Activated T-cell treated with anti-CD3 and anti-CD28 coated beads for 1 hour (primary cell): ENCODE data around the gene SLC6A18.

ENCODE experiments used
- DNase-seq: peaks from one replicate; pipeline ENCODE4 v3.0.0-alpha.2; 2020; ENCODE audit warnings: low read depth

The SLC6A18 gene, protein sequence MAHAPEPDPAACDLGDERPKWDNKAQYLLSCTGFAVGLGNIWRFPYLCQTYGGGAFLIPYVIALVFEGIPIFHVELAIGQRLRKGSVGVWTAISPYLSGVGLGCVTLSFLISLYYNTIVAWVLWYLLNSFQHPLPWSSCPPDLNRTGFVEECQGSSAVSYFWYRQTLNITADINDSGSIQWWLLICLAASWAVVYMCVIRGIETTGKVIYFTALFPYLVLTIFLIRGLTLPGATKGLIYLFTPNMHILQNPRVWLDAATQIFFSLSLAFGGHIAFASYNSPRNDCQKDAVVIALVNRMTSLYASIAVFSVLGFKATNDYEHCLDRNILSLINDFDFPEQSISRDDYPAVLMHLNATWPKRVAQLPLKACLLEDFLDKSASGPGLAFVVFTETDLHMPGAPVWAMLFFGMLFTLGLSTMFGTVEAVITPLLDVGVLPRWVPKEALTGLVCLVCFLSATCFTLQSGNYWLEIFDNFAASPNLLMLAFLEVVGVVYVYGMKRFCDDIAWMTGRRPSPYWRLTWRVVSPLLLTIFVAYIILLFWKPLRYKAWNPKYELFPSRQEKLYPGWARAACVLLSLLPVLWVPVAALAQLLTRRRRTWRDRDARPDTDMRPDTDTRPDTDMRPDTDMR

GRCh38 chr5:1225081-1225480, at the start of gene SLC6A18:
Gene SLC6A18 (plus strand): TSS chr5:1225381. CDS start chr5:1225478, 97 bp downstream.
- no peak for DNase-seq

- DNase-seq, result no peak
Observed at GRCh38 chr5:1175801-1176472, 49.2 kb upstream of the SLC6A18 start.

DNA sequence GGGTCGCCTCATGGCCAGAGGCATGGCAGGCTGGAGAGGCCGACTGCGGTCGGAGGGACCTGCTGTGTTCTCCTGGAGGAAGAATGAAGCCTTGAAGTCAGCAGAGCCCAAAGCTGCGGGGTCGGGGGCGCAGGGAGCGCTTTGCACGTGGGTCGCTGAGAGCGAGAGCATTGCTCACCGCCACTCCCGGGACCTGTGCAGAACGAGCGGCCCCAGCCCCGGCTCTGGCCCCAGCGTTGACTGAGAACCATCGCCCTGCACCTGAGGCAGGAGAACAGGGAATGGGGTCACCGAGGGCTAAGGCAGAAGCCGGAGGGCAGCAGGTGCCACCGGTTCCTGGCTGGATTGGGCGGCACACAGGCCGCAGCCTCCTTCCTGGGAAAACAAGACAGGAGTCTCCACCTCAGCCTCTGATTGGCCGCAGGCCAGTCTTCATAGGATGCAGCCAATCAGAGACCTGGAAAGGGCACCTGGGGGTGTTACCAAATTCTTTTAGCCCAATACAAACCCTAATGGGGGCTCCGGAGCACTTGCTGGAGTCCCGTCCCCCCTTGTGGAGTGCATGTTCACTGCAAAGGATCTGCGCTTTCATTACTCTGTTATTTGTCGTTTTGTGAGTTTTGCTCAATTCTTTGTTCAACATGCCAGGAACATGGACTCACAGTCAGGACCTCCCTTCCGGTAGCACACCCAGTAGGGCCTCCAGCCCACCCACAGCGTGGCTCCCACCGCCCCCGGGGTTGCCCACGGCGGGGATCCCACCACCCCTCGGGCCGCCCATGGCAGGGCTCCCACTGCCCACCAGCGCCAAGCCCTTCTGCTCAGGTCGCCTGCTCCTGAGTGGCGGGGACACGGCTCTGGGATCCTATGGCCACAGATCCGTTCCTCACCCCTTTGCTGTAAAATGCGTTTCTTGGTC, 48.4 kb upstream of the SLC6A18 start:
- DNase-seq, result no peak

DNA sequence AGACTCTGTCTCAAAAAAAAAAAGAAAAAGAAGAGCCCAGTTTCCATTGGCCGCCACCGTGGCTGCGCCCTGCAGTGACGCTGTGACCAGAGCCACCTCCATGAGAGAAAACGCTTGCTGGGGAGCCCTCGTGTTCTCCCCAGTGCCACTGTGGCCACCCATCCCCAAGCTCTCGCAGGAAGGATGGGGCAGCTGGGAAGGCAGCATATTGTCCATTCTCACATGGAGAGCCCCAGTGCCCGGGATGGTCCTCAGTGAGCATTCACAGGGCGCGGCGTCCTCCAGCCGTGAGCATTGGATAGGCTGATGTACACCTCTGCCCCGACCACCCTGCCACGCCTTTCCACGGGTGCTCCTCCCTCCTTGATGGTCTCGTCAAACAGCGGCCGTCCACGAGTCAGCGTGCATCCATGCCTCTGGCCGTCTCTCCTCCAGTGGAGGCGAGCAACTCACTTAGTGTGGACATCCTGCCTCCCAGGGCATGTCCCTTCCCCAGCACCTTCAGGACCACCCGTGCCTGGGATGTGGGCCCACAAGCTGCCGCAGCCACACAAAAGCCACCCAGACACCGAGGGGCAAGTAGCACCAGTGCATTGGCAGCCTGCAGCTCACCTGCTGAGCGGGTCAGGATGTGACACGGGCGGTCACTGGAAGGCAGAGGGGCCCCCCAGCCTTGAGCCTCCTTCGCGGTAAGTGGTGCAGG, 47.2 kb upstream of the SLC6A18 start:
- no peak for DNase-seq

DNA sequence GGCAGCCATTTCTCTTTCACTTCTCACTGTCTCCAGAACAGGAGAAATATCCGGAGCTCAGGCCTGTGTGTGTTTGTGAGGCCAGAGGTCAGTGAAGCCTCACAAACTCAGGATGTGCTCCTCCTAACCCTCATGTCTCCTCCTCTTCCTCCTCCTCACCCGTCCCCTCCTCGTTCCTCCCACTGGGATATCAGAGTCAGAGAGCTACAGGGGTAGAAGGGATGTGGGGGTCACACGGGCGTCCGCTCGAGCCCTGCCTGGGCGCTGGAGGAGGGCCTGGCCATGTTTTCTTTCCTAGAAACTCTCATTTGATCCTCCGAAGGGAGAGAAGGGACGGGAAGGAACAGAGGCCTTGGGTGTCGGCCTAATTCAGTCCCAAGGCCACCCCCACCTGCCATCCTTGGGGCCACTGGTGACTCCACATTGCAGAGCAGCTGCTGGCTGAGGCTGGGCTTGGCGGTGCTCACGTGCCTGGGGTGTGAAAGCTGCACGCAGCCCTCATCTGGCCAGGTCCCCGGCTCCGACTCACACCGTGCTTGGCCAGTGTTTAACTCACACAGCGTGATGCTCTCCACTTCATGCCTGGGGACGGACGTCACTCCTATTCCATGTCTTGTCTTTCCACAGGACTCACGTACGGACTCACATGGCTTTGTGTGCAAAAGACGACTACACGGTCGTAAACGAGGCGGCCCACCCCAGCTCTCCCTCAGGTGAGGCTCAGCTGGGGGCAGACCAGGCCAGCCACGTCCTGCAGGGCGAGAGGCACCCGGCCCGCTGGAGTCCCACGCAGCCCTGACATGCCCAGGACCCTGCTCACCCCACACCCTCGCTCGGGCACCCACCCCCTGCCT, 46.4 kb upstream of the SLC6A18 start:
- no peak for DNase-seq

DNA sequence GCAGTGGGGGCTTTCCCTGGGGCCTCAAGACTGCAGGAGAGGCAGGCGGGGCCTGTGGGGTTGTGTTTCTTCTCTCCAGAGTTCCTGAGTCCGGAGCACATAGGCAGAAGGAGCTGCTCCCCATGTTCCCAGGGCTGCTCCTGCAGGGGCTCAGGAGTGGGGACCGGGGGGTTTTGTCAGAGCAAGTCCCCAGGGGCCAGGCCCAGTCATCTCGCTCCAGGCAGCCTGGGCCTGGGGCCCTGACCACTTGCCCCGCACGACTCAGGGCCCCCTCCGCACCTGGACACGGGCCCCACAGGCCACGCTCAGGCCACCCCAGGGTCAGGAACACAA, 45.8 kb upstream of the SLC6A18 start:
- no peak for DNase-seq

- no peak for DNase-seq
Observed at GRCh38 chr5:1180096-1180495, 45.1 kb upstream of the SLC6A18 start.

DNA sequence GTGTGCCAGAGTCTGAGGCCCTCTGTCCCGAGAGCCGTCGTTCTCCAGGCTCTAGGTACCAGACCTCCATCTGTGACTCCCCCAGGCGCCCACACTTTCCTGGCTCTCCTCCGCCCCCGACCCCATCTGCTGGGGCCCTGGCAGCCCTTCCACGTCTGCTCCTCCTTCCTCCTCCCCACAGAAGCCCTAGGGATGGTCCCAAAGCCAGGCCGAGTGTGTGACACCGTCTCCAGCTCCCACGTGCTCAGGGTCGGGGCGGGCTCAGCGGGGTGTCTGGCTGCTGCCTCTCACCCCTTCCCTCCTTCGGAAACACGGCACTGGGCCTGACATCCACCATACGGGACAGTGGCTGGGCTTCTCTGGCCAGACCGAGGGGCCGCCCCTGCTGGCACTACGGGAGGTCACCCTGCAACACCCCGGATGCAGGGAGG, 44.3 kb upstream of the SLC6A18 start:
- DNase-seq, result no peak

DNA sequence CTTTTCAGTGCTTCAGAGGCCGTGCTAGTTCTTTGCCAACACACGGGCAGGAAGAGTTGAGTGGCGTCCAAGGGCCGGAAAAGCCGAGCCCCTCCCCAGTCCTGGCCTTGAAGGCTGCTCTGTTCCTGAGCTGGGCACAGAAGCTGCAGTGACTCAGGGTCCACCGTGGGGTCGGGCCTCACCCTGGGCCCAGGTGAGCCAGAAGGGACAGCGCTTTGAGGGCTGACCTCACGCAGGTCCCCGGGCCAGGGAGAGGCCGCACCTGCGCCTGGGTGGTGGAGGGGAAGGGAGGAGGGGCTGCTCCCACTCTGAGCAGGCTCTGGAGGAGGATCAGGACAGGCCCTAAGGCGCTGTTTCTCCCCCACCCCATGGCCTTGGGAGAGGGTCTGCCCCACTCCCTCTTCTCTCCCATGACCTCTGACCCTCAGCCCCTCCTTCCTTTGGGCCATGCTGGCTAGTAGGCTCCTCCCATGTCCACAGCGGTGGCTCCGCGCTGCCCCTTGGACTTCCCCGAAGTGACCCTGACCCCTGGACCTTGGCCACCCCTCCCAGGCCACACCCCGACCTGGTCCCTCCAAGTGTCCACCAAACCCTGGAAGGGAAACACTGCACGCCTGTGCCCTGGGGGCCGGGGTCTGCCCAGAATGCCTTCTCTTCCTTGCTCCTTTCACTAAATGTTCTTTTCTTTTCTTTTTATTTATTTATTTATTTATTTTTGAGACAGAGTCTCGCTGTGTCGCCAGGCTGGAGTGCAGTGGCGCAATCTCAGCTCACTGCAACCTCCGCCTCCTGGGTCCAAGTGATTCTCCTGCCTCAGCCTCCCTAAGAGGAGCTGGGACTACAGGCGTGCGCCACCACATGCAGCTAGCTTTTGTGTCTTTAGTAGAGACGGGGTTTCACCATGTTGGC, 43.5 kb upstream of the SLC6A18 start:
- DNase-seq, result no peak

- no peak for DNase-seq
Observed at GRCh38 chr5:1182360-1182632, 42.9 kb upstream of the SLC6A18 start.

GRCh38 chr5:1182633-1183423, 42.4 kb upstream of the SLC6A18 start:
- DNase-seq, result no peak

GRCh38 chr5:1183424-1184162, 41.6 kb upstream of the SLC6A18 start:
- DNase-seq, result no peak

- DNase-seq, result no peak
Observed at GRCh38 chr5:1184163-1184470, 41.1 kb upstream of the SLC6A18 start.

- DNase-seq, result no peak
Observed at GRCh38 chr5:1184481-1184880, 40.7 kb upstream of the SLC6A18 start.

DNA sequence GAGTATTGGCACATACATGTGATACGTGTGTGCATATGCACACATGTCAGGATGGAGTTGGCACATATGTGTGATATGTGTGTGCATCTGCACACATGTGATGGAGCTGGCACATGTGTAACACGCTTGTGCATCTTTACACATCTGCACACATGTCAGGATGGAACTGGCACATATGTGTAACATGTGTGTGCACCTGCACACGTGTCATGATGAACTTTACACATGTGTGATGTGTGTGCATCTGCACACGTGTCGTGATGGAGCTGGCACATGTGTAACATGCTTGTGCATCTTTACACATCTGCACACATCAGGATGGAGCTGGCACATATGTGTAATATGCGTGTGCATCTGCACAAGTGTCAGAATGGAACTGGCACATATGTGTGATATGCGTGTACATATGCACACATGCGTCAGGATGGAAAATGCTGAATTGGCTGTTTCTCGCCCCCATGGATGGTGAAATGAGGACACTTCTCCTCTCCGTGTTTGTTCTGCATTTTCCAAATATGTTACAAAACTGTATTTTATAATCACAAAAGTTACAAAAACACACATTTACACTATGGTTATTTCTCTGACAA, 40.0 kb upstream of the SLC6A18 start:
- no peak for DNase-seq

- no peak for DNase-seq
Observed at GRCh38 chr5:1185629-1186350, 39.4 kb upstream of the SLC6A18 start.
